ENCODE data around the gene TBL1X.

The TBL1X gene

DNA sequence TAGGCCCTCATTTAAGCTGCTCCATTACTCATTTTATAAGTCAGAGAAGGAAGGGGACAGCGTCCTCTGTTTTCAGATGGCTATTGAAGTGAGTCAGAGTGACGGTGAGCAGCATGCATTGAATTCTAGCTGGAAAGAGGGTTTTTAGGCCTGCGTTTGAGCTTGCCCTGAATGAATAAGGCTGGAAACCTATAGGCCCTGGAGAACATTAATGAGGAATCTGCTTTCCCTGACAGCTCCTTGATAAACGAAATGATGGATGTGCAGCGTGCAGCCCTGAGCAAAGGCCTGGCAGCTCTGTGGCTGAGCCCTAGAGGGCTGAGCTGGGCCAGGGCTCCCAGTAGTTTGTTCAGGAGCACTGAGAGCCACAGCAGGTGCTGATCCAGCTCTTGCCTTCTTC lies 33.4 kb downstream of the TBL1X start:
- DNase-seq (ENCODE audit: low spot score) = no peak

GRCh38 chrX:9500584-9500983 lies 35.7 kb downstream of the TBL1X start:
- DNase-seq (ENCODE audit: low spot score) = no peak

- no peak for DNase-seq (ENCODE audit: low spot score)
Measured at GRCh38 chrX:9501362-9501761, 36.5 kb downstream of the TBL1X start.

GRCh38 chrX:9503261-9503660 lies 38.4 kb downstream of the TBL1X start:
- no peak for DNase-seq (ENCODE audit: low spot score)

- no peak for DNase-seq (ENCODE audit: low spot score)
Measured at GRCh38 chrX:9510366-9510765, 45.5 kb downstream of the TBL1X start.

- no peak for DNase-seq (ENCODE audit: low spot score)
Measured at GRCh38 chrX:9510980-9511379, 46.1 kb downstream of the TBL1X start.

GRCh38 chrX:9515489-9515888 lies 50.6 kb downstream of the TBL1X start:
- DNase-seq (ENCODE audit: low spot score) = no peak

- DNase-seq (ENCODE audit: low spot score) = no peak
Measured at GRCh38 chrX:9515973-9516538, 51.2 kb downstream of the TBL1X start.

- no peak for DNase-seq (ENCODE audit: low spot score)
Measured at GRCh38 chrX:9516635-9517034, 51.8 kb downstream of the TBL1X start.

DNA sequence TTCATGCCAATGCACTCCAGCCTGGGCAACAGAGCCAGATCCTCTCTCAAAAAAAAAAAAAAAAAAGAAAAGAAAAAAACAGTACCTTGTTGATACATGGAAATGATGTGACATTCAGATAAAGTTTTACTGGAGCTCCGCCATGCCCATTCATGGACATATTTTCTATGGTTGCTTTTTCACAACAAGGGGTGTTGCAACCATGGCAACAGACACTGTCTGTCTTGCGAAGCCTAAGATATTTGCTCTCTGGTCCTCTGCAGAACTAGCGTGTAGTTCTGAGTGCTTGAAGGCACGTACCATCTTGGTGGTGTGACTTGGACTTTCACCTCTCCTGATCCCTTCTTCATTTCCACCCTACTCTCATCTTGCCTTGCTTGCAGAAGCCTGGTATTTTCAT lies 53.2 kb downstream of the TBL1X start:
- DNase-seq (ENCODE audit: low spot score) = no peak

GRCh38 chrX:9518889-9519288 lies 54.0 kb downstream of the TBL1X start:
- DNase-seq (ENCODE audit: low spot score) = no peak

DNA sequence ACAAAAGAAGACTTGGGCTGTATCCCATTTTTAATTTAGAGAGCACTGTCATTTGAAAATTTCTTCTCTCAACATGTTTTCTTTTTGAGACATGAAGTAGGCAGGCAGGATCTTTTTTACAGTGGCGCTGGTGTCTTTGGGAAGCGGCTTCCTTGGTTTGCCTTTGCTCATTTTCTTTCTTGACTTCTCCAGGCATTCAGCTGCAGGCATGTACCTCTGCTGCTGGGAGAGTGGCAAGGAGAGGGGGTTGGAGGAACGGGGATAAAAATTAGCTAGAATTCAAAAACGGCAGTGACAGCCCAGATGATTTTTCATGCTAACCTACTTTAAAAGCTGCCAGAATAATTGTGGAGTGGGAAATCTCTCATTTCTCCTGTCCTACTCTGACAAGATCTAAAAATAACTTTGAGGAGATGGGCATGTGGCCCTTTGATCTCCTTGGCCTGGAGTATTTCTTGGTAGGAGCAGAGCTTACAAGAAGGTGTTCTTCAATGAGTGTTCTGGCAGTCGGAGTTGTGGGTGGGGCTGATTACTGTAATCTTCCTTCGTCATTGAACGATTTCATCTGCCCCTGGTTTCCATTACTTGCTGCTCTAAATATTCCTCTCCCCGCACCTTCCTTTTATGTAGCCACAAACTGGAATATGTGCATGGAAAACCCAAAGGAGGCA lies 54.8 kb downstream of the TBL1X start:
- no peak for DNase-seq (ENCODE audit: low spot score)

- no peak for DNase-seq (ENCODE audit: low spot score)
Measured at GRCh38 chrX:9520217-9520590, 55.3 kb downstream of the TBL1X start.

DNA sequence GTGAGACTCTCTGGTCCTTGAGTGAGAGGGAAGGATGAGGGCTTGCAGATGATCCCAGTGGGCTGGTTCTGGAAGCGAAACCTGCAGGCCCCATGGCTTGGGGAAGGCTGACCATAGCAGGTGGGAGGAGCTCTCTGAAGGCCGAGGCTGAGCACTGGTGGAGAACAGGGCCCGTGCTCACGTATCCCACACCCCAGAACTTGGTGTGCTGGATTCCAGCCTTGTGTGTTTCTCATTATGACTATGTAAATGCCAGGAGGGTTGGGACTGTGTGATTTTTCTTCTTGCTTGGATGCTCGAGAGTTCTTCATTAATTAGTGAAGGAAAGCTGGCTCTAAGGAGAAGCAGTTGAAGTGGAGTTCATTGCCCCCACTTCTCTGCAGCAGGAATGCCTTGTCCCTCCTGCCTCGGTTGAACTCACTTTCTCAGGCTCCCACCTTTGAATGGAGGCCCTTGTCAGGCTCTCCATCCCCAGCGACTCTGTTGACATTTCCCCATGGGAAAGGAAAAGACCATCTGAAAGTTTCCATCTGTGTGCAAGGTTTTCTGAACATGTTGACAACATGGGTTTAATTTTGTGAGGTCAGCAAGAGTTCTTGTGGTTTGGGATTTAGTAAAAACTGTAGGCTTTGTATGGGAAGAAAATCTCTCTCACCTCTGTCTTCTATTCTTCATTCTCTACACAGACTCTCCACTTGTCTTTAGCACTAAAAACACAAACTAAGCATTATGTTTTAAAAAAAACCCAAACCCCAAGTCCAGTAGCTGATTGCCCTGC lies 57.7 kb downstream of the TBL1X start:
- DNase-seq (ENCODE audit: low spot score) = no peak

GRCh38 chrX:9525511-9526248 lies 60.8 kb downstream of the TBL1X start:
- DNase-seq (ENCODE audit: low spot score) = no peak

- no peak for DNase-seq (ENCODE audit: low spot score)
Measured at GRCh38 chrX:9526965-9527364, 62.1 kb downstream of the TBL1X start.

DNA sequence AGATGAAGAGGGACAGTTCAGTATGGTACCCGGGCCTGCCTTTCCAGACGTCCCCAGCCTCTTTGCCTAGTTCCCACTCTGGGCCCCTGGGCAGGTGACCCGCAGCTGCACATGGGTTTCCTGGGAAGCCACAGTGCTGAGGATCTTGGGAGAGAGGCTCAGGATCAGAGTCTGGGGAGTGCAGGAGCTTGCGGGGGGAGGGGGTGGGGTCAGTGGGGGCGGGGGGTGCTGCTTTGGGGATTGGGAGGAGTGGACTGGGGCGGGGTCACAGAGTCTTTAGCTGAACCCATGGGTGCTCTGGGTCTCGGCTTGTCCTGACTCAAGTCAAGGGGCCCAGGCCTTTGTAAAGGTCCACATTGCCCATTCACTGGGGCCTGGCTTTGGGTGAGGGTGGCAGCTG lies 63.6 kb downstream of the TBL1X start:
- no peak for DNase-seq (ENCODE audit: low spot score)

DNA sequence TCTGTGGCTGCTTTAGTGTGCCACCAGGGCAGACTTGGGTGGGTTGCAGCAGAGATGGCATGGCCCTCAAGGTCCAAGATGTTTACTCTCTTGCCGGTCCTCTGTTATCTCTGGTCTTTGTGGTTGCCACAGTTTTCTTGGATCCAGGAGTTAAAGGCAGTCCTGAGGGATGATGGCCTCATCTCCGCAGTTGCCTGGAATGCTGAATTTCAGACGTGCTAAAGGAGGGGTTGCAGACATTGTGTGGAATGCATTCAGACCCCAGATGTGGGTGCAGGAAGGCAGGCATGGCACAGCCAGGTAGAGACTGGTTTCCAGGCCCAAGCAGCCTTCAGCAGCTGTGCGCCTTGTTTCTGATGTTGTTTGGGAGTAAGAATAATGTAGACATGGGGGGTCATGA lies 64.4 kb downstream of the TBL1X start:
- no peak for DNase-seq (ENCODE audit: low spot score)

- peak; percentile 18 for DNase-seq (ENCODE audit: low spot score)
Measured at GRCh38 chrX:9530848-9531274, 66.0 kb downstream of the TBL1X start.

DNA sequence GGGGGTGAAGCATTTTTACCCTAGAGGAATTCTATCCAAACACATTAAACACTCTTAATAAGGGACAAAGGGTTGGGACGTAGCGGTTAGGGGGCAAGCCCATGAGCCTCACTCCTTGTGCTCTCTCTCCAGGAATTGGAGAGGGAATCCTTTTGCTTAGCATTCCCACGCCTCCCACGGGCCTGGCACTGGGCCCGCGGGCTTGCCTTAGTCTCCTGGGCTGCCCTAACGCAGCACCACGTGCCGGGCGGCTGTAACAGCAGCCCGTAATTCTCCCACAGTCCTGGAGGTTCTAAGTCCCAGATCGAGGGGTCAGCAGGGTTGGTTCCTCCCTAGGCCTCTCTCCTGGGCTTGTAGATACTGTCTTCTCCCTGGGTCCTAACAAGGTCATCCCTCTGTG lies 67.5 kb downstream of the TBL1X start:
- DNase-seq (ENCODE audit: low spot score) = no peak

DNA sequence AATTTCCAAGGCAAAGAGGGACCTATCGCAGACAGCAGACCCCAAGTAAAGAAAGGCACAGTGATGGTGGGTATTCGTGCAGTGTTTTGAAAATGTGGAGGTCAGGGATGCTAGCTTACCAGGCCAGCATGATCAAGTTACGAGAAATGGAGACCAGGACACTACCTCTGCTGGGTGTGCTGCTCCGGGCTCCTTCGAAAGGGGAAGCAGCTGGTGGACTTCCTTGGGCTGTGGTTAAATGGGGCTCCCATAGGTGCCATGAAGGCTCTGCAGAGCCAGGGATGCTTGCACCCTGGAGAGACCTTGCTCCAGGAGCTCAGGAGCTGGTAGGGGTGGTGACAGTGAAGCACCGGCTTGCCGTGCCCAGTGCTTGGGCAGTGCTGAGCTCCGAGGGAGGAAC lies 68.8 kb downstream of the TBL1X start:
- no peak for DNase-seq (ENCODE audit: low spot score)

GRCh38 chrX:9534686-9535085 lies 69.8 kb downstream of the TBL1X start:
- no peak for DNase-seq (ENCODE audit: low spot score)

- no peak for DNase-seq (ENCODE audit: low spot score)
Measured at GRCh38 chrX:9535101-9535500, 70.2 kb downstream of the TBL1X start.

Data from HuH-7 (cell line).